DOHH2 (cell line): ENCODE data around the gene LRRC4.

Source experiments
- H3F3A ChIP-seq: fragments of 200-600 bp; sonication (generic), shearing (Covaris generic); 2 replicates; pipeline ENCODE4 v1.6.0; 2016; ENCODE audit warnings: antibody characterized with exemption, mild to moderate bottlenecking; ENCODE audit not compliant: control insufficient read depth, insufficient read depth
- H3K27ac ChIP-seq: fragments of 200-600 bp; sonication (generic); 2 replicates; pipeline ENCODE4 v1.5.1; 2014; ENCODE audit warnings: low read depth, mild to moderate bottlenecking, low read length, moderate library complexity
- H3K27me3 ChIP-seq: fragments of 200-600 bp; sonication (generic); 2 replicates; pipeline ENCODE4 v1.6.1; 2014; ENCODE audit warnings: mild to moderate bottlenecking, low read length, mixed read lengths; ENCODE audit not compliant: control insufficient read depth
- H3K36me3 ChIP-seq: fragments of 200-600 bp; sonication (generic); 2 replicates; pipeline ENCODE4 v1.6.1; 2014; ENCODE audit warnings: mild to moderate bottlenecking, low read length, moderate library complexity, mixed read lengths; ENCODE audit not compliant: control insufficient read depth
- H3K4me1 ChIP-seq: fragments of 200-600 bp; sonication (generic); 2 replicates; pipeline ENCODE4 v1.6.1; 2014; ENCODE audit warnings: mild to moderate bottlenecking, low read length, mixed read lengths; ENCODE audit not compliant: control insufficient read depth
- H3K4me2 ChIP-seq: fragments of 200-600 bp; sonication (generic); 2 replicates; pipeline ENCODE4 v1.6.0; 2014; ENCODE audit warnings: mild to moderate bottlenecking, low read length, moderate library complexity
- H3K4me3 ChIP-seq: fragments of 200-600 bp; sonication (generic); 2 replicates; pipeline ENCODE4 v1.5.1; 2014; ENCODE audit warnings: mild to moderate bottlenecking, low read length, mixed read lengths
- H3K79me2 ChIP-seq: fragments of 200-600 bp; sonication (generic); 2 replicates; pipeline ENCODE4 v1.6.1; 2014; ENCODE audit warnings: mild to moderate bottlenecking, low read length, mixed read lengths; ENCODE audit not compliant: control insufficient read depth
- H3K9me2 ChIP-seq: fragments of 200-600 bp; sonication (generic); replicated peaks from 2 replicates; pipeline ENCODE4 v1.6.1; 2014; ENCODE audit warnings: mild to moderate bottlenecking, low read length, mixed read lengths; ENCODE audit not compliant: control insufficient read depth
- H3K9me3 ChIP-seq: fragments of 200-600 bp; sonication (generic); 2 replicates; pipeline ENCODE4 v1.6.1; 2014; ENCODE audit warnings: antibody characterized with exemption, low read length, mixed read lengths; ENCODE audit not compliant: control insufficient read depth, insufficient read depth
- H4K20me1 ChIP-seq: fragments of 200-600 bp; sonication (generic); 2 replicates; pipeline ENCODE4 v1.6.0; 2014; ENCODE audit warnings: low read depth, mild to moderate bottlenecking, antibody characterized with exemption, low read length, moderate library complexity; ENCODE audit not compliant: control insufficient read depth, insufficient read depth
- EZH2phosphoT487 ChIP-seq: fragments of 200-600 bp; sonication (generic); IDR thresholded peaks from 2 replicates; pipeline ENCODE4 v1.6.1; 2017; ENCODE audit warnings: borderline replicate concordance, mild to moderate bottlenecking, antibody characterized with exemption, low read length, moderate library complexity, mixed read lengths
- TF ChIP-seq, protein P1 (sequence below): fragments of 200-600 bp; sonication (generic); IDR thresholded peaks from one replicate; pipeline ENCODE4 v1.5.1; 2014; ENCODE audit warnings: antibody characterized with exemption, mild to moderate bottlenecking, low read depth, low read length; ENCODE audit not compliant: poor library complexity, severe bottlenecking

Gene LRRC4

DNA sequence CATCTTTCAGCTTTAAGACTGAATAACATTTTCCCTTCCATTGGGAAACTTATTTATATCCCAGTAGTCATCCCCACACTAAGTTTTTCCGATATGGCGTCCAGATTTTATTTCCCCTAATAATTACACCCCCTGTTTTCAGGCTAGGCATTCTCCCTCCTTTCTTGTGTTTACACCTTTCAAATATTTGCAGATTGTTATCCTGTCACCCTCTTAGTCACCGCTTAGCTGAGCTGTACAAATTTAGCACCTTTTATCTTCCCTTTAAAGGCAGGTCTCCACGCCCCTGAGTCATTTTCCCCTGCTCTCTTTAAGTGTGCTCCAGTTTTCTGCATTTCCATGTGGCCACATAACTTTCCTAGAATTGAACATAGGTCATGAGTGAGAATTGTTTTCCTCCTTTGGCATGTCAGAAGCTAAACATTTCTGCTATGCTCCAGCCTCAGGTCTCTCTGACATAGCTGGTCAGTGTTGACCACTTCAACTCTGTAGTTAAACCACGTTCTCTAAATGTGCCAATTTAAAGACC is 47.4 kb downstream of the LRRC4 start:
- Histone ChIP-seq H3K36me3 (peaks cover 4% of the 10 kb centered on the region; the same call in 1 of the 2 replicates), H3K27ac (no peak overlapping the region), H3K9me2 (no peaks in the 10 kb centered on the region), H3K4me1 (no peaks in the 10 kb centered on the region), H3K4me3 (no peak overlapping the region), H3K4me2 (no peak overlapping the region), H3K79me2 (no peaks in the 10 kb centered on the region), H3K9me3 (0 out of 2 replicates have a peak, but pooled peaks cover 3% of the 10 kb centered on the region), H3F3A (no peaks in the 10 kb centered on the region), H3K27me3 (no peaks in the 10 kb centered on the region), H4K20me1 (no peaks in the 10 kb centered on the region)
- TF ChIP-seq EZH2phosphoT487: no peak
- TF ChIP-seq, protein P1, sequence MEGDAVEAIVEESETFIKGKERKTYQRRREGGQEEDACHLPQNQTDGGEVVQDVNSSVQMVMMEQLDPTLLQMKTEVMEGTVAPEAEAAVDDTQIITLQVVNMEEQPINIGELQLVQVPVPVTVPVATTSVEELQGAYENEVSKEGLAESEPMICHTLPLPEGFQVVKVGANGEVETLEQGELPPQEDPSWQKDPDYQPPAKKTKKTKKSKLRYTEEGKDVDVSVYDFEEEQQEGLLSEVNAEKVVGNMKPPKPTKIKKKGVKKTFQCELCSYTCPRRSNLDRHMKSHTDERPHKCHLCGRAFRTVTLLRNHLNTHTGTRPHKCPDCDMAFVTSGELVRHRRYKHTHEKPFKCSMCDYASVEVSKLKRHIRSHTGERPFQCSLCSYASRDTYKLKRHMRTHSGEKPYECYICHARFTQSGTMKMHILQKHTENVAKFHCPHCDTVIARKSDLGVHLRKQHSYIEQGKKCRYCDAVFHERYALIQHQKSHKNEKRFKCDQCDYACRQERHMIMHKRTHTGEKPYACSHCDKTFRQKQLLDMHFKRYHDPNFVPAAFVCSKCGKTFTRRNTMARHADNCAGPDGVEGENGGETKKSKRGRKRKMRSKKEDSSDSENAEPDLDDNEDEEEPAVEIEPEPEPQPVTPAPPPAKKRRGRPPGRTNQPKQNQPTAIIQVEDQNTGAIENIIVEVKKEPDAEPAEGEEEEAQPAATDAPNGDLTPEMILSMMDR: no peak

DNA sequence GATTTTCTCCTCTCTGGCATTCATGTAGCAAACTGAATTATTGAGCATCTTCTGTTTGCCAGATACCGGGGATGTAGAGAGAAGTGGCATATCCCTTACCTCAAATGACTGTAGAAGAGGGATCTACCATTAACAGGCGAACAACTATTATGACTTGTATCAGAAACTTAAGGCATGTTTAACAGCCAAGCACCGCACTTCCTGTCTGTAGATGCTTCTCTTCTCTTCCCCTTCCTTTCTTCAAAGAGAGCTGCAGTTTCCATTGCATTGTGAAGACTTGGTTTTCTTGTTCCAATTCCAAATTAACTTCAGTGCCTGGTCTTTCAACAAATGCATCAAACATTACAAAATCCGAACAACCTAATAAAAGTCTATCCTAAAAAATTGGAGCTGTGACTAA is 49.3 kb downstream of the LRRC4 start:
- Histone ChIP-seq H3K9me2 (no peaks in the 10 kb centered on the region), H3K4me2 (no peak overlapping the region), H3K79me2 (no peaks in the 10 kb centered on the region), H3K9me3 (peaks cover 9% of the 10 kb centered on the region; the same call in 1 of the 2 replicates), H3K36me3 (peaks cover 19% of the 10 kb centered on the region), H3K27ac (no peak overlapping the region), H3K4me3 (no peak overlapping the region), H3K4me1 (no peaks in the 10 kb centered on the region), H3F3A (no peaks in the 10 kb centered on the region), H4K20me1 (no peaks in the 10 kb centered on the region), H3K27me3 (no peaks in the 10 kb centered on the region)
- TF ChIP-seq, protein P1: no peak
- TF ChIP-seq EZH2phosphoT487: no peak

DNA sequence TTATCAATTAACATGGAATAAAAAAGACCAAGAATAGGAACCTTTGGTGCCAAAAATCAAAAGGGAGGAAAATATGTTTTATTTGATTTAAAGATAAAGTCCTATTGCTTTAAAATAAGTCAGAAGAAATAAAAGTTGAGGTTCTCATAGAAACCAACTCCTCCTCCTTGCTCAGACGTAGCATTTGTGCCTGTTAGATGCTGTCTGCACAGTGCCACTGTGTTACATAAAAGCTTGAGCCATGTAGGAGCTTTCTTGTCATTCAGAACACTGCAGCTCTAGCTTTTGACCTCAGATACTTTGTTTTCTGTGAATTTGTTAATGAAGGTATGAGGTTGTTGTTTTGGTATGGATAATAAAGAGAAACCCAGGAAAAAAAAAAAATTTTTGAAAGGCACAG is 50.3 kb downstream of the LRRC4 start:
- Histone ChIP-seq H3F3A (no peaks in the 10 kb centered on the region), H3K36me3 (peaks cover 27% of the 10 kb centered on the region), H3K4me1 (no peaks in the 10 kb centered on the region), H3K27me3 (no peaks in the 10 kb centered on the region), H3K9me2 (no peaks in the 10 kb centered on the region), H3K9me3 (peaks cover 9% of the 10 kb centered on the region; the same call in 1 of the 2 replicates), H4K20me1 (no peaks in the 10 kb centered on the region), H3K79me2 (no peaks in the 10 kb centered on the region), H3K27ac (no peak overlapping the region), H3K4me3 (no peak overlapping the region), H3K4me2 (no peak overlapping the region)
- TF ChIP-seq EZH2phosphoT487: no peak
- TF ChIP-seq, protein P1: no peak
